Fibroblast of the conjunctiva (primary cell): Measurements from ENCODE around the gene ERICH2.
"Not testable (repeated sequence)": the region's sequence is repeated elsewhere in the genome, so short reads cannot be mapped to it uniquely, and the experiment has no call there.

Source experiments
- DNase-seq: peaks from one replicate; pipeline ENCODE4 v3.0.0-alpha.2; 2010; ENCODE audit warnings: low read depth

Gene ERICH2, protein sequence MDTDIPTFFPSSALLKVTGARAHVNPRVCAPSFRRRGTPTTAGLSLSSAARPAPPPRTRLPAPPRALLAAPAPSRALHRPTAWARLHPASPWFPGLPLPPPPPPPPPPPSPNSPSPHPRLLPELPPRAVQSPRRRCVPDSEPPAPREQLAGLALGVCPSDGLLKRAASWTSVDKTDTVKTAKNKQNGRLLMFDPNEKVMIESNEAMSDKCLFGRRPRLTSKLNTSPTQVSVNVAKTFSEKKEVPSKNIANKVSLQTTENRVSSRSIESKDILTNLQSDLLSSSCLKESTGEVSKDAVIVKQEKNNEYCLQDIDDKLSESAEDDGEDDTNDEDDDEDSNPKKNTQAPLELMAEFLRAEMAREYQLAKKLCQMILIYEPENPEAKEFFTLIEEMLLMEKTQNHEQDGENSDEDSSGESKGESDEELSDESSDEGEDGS

DNA sequence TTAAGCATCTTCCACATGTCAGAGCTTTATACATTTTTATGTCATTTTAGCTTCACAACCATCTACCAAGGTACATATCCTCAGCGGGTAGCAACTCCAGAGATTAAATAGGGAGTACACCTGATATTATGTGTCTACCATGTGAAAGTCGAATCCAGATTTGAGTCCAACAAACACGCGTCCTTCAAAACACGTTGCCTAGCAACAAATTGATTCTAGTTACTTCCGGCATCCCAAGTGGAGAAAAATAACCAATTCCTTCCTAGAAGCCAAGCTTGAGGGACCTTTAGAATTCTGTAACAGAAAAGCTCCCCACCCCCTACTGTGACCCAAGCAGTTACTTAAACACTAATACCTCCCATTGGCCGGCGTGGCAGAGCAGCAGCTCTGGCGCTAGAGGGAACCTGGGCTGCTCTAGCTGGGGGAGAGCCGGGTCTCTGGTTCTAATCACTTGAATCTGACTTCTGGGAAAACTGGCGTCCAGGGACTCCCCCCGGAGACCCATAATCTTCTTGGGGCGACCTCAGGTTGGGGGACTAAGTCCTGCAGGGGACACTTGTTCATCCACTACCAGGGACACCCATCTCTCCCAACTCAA, at the start of gene ERICH2:
TSS of gene ERICH2 (plus strand) at position 371 of the 598 bp plus-strand sequence. CDS start 304 bp downstream, outside the sequence.
- peak; percentile 26 for DNase-seq

DNA sequence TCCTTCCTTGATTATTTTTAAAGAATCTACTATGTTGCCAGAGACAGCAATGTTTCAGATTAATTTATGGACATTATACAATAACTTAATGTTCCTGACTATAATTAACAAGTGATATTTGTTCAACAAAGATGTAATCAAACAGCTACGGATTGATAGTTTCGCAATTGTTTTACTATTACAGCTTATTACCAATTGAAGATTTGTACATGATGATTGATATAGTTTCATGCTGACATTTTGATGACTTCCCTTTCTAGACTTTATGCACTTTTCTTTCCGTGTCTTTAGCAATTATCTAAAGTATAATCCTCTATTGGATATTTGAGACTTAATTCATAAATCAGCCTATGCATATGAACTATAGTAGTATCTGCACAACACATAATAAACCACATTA, 48.5 kb upstream of the ERICH2 start:
- no peak for DNase-seq

DNA sequence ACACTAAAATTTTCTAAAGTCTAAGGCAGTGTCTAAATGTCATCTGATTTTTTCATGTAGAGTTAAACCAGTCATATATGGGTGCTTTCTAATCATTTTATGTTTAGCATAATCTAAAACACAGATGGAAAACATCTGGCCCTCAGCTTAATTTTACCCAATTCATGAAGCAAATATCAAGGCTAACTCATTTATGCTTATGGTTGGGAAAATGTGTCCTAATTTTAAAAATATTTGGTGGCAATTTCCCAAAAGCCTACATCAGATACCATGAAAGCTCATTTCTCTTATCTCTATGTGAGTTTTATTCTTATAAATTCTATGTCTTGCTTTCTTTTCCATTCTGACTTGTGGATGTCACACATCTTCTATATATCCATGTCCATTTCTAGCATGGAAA, 47.9 kb upstream of the ERICH2 start:
- DNase-seq, result no peak

DNA sequence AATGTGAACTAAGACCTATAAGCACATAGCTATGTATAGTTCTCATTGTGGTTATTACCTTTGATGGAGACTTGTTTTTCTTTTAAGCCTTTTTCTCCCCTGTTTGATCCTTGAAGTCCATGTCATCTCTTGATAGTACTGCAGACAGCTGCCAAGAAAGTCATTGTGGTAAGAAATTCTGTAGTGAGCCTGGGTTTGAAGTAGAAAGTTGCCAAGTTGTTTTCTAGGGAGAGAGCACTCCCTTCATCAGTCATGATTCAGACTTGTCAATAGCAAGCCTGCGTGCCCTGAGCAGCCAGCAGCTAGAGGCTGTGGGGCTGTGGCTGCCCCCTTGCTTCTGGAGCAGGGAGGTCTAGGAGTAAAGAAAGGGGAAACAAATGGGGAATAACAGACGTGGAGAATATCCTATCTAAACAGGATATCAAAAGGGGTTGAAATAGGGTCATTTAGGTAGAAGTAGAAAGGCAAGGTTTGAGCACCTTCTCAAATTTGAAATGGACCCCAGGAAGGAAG, 46.7 kb upstream of the ERICH2 start:
- DNase-seq, result no peak

DNA sequence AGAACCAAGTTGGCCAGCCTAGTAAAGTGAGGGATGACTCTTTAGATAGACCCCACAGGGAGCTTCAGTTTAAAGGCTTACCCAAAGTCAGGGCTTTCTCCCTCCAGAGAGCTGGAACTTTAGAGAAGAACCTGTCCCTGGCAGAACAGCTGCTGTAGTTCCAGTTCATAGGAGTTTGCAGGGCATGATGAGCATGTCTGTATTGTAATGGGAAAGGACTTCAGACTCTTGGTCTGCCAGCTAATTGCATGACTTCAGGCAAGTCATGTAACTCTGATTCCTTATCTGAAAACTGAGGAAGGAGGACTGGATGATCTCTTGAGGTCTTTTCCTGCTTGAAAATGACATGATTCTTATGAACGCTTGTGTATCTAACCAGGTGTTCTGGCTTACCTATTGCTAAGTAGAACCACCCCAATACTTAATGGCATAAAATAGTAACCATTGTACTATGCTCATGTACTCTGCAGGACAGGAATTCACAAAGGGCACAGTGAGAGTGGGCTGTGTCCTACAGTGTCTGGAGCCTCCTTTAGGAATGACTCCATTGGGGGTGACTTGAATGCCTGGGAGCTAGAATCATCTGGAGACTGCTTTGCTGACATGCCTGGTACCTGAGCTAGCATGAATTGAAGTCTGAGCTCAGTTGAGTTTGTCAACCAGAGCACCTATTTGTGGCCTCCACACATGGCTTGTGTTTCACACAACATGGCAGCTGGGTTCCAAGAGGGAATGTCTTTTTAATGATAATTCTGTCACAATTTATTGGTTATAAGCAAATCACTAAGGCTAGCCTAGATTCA, 36.2 kb upstream of the ERICH2 start:
- no peak for DNase-seq

DNA sequence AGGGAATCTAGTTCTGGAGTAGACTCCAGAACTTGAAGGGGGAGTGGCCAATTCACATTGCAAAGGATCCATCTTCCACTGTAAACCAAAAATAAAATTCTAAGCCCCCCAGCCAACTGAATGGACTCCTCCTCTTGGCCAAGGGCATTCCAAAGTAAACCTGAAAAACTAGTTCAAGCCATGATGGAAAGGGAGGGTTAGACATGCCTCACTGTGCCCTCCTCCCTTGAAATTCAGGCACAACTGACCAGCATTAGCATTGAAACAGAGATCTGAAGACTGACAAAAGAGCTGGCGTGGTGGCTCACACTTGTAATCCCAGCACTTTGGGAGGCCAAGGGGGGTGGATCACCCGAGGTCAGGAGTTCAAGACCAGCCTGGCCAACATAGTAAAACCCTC, 35.6 kb upstream of the ERICH2 start:
- DNase-seq, result not testable (repeated sequence)

DNA sequence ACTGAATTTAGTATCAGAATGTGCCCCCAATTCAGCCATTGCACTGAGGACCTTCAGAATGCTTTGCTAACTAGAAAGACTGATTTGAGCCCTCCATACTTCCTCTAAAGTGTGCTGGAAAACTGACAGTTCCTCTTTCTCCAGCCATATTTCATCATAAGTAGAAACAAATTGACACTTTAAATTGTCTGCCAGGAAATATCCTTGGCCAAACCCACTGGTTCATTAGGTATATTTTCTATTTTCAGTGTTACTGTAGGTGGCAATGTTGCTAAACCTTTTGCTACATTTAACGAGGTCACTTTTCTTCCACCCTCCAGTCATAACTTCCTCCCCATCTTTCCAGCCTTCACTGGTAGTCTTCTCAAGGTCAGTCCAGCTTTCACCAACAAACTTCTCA, 33.5 kb upstream of the ERICH2 start:
- no peak for DNase-seq

DNA sequence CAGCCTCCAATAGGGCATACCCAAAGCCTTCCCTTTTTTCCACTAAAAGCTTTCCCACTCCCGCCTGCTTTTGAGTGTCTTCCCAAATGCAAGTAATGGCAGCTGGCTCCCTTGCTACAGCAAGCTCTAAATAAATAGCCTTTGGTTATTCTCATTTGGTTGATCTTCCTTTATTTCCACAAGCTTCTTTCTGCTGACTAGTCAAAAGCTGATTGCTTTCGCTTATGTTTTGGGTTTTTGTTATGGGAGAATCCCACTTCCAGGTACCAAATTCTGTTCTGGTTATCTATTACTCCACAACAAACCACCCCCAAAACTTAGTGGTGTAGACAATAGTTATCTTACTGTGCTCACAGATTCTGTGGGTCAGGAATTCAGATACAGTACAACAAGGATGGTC, 32.8 kb upstream of the ERICH2 start:
- DNase-seq, result no peak

DNA sequence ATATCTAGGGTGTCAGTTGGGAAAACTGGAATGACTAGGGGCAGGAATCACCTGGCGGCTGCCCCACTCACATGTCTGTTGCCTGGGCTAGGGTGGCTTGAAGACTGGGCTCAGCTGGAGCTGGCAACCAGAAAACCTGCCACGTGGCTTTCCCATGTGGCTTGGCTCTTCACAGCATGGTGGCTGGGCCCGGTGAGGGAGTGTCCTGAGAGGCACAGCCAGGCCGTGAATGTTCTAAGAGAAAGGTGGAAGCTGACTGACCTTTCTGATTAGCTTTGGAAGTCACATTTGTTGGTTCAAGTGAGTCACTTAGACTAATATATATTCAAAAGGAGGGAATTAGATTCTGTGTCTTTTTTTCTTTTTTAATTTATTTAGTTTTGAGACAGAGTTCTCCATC, 32.4 kb upstream of the ERICH2 start:
- no peak for DNase-seq

DNA sequence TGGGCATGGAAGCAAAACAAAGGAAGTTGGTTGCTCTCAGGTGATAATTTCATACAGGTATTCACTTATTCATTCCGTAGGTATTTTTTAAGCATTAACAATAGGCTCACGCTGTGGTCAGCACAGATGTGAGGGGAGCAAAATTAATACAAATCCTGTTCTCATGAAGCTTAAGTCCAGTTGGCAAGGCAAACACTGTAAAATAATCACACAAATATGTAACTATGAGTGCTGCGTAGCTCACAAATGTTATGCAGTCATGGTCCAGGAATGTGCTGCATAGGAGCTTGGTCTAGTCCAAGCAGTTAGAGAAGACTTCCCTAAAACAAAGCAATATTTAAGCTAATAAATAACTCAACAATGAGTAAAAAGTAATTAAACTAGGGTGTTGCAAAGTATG, 31.1 kb upstream of the ERICH2 start:
- peak; percentile 79 for DNase-seq

DNA sequence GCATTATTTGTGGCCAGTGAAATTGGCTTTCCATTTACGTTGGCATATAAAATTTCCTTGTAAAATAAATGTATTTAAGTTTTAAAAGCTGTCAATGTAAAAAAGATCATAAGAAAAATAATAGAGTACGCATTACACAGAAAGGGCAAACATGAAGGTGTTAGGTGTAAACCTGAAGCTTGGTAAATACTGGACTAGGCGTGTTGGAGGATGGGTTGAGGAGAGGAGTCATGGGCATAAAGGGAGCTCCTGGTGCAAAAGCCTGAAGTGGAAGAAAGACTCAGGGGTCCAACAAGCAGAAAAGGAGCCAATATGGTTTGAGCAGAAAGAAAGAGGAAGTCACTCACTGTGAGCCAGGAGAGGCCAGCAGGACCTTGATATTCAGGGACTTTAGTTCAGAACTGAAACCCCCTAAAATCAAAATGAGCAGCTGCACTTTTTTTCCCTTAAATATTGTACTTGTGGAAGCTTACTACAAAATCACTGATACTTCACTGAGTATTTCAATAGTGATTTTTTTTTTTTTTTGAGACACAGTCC, 30.6 kb upstream of the ERICH2 start:
- DNase-seq, result no peak

DNA sequence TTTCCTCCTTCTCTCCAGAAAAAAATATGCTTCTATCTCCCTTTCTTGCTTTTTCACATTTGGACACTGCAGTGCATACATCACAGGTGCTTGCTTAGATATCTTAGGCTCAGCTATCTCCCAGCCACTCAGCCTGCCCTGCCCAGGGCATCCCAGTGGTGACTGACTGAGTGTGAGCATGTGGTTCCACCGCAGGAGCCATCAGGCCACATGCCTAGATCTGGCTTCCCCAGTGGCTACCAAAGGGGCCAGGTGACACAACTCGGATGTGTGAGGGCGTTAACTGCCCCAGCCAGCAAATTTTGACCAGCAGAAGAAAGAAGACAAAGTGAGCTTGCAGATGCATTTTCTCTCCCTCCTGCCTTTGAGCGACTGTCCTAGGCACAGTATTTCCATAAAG, 29.5 kb upstream of the ERICH2 start:
- DNase-seq, result no peak

DNA sequence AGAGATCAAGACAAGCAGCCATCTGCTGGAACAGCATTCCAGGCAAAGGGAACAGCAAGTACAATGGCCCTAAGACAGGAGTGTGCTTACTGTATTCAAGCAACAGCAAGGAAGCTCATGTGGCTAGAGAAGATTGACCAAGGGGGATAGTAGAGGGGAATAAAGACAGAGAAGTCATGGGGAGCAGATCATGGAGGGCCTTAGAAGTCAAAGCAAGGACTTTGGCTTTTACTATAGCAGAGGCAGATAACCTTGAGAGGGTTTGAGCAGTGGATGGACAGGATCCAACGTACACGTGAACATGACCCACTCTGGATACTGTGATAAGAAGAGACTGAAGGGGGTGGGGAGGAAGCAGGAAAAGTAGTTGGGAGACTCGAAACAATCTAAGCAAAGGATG, 28.2 kb upstream of the ERICH2 start:
- DNase-seq, result no peak

DNA sequence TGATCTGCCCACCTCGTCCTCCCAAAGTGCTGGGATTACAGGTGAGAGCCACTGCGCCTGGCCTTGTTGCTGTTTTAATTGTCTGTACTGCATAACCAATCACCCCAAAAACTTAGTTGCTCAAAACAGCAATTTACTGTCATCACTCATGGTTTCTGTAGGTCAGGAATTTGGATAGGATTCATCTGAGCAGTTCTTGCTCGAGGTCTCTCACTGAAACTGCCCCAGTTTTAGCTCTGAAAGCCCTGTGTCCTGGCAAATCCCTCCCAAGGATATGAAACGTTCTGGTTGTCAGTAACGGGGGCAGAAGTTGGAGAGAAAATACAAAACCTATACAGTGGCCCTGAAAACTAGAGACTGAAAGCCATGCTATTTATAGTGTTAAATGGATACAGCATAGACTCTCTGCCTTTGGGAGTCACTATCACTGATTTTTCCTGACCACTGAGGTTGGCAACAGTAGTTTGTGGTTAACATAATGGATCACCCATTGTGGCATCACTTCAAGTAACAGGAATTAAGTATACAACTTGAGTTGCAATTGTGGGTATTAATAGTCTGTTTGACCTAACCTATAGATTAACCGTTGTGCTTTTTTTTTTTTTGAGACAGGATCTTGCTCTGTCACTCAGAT, 27.2 kb upstream of the ERICH2 start:
- DNase-seq, result no peak

DNA sequence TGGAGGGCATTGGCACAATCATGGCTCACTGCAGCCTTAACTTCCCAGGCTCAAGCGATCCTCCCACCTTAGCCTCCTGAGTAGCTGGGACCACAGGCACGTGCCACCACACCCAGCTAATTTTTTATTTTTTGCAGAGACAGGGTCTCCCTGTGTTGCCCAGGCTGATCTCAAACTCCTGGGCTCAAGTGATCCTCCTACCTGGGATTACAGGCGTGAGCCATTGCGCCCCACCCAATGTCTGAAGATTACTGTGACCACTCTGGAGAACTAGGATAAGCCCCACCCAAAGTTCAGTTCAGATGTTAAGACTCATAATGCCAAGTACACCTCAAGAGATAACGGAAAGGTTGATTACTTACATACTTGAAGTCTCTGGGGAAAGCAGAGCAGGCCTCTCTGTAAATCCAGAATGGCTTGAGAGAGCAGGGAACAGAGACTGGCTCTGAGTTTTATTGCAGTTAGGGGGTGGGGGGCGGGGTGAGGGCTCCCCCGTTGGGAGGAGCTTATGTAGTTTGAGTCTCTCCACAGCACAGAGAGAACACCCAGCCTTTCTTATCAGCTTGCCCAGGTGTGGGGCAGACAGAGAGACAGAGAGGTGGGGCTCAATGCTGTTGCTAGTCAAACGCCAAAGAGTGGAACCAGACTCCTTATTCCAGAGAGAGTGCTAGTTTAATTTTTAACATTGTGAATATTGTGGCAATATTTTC, 26.5 kb upstream of the ERICH2 start:
- DNase-seq, result no peak

DNA sequence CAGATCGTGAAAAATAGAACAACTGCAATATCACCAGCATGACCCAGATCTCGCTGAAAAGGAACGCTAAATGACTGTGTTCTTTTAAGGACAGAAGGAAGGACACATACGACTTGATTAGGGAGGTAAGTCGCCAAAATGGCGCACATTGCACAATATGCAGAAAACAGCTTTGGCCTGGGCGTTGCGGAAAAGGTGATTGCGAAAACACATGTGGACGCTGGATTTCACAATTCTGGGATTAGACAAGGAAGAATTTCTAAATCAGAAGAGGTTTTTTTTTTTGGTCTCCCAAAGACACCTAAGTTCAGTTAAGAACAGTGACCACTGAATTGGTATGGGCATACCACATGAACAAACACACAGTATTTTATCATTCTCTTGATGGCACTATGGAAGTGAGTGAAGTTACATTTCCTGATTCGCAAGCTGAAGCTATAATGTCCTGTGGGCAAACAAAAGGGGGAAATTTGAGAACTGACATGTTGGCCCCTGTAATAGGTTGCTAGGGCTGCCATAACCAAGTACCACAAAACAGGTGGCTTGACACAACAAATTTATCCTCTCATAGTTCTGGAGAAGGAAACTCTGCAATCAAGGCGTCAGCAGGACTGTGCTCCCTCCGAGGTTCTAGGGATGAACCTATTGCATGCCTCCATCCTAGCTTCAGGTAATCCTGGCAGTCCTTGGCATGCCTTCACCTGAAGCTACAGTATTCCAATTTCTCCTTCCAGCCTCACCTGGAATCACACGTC, 25.8 kb upstream of the ERICH2 start:
- no peak for DNase-seq

DNA sequence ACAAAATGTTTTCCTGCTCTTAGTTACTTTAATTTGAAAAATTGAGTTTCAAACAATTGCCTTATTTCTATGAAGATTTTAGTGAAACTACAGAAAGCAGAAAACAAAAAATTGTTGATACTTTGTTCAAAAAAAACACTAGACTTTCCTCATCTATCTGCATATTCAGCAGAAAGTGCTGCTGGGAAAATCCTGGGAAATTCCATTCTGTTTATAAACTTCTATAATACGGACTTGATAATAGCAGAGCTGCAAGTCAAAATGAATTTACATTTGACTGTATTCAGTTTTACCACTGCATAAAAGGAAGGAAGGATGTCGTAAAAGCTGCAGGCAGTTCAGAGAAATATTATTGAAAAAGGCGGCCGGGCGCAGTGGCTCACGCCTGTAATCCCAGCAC, 24.9 kb upstream of the ERICH2 start:
- DNase-seq, result no peak

DNA sequence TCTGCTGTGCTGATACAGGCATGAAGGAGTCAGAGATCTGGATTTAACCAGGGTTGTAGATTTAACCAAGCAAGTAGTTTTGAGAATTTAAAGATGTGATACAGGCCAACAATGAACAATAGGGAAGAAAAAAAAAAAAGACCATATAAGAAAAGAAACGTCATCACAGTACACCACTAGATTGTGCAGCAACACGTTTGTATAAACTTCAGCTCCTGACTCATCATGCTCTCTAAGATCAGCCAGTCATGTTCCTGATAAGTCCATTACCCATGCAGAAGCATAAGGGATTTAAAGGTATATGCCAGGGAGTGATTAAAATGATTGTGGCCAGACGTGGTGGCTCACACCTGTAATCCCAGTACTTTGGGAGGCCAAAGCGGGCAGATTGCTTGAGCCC, 22.3 kb upstream of the ERICH2 start:
- DNase-seq, result peak; percentile 24

DNA sequence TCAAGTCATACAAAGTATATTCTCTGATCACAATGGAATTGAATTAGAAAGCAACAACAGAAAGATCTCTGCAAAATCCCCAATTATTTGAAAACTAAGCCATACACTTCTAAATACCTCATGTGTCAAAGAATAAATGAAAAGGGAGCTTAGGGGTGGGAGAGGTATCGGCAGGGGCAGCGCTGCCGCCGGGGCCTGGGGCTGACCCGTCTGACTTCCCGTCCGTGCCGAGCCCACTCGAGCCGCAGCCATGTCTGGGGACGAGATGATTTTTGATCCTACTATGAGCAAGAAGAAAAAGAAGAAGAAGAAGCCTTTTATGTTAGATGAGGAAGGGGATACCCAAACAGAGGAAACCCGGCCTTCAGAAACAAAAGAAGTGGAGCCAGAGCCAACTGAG, 18.6 kb upstream of the ERICH2 start:
- not testable (repeated sequence) for DNase-seq

DNA sequence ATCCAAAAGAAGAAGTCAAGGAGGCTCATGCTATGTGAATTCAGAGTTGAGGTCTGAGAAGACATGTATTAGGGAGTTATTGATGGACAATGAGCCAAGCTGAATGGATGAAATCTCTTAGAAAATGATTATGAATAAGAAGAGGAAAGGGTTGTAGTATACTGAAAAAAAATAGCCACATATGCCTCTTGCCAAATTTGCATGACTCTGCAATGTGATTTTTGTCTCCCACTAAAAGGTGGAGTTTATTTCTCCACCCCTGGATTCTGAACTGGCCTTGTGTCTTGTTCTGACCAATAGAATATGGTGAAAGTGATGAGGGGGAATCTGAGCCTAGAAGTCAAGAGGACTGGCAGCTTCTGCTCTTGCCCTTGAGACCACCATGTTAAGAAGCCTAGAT, 8.6 kb upstream of the ERICH2 start:
- no peak for DNase-seq

DNA sequence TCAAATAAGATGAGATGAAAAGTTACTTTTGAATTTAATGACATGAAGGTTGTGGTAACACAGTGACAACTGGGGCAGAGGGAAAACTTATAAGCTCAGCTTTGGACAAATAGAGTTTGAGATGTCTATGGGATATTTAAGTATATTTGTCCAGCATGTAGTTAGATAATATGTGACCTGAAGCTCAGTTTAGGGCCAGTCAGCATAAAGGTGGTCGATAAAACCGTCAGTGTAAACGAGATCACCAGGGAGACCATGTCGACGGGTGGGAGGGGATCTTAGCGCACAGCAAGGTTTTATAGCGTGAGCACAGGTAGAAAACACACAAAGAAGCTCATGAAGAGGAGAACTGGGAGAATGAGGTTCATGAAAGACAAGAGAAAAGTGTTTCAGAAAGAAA, 7.4 kb upstream of the ERICH2 start:
- DNase-seq, result no peak
